Large intestine (tissue), 3 donors: Measurements from ENCODE around the gene CCM2L. TPM values are rescaled to one million over a fixed set of nuclear protein-coding genes. Genes with fewer than 3 reads are reported as not detected.

Experiments used
- DNase-seq, 2 donors: peaks; one replicate each; pipeline versions ENCODE4 v3.0.0 to v3.0.0-alpha.2; 2013
- H3K27ac ChIP-seq: one replicate; pipeline ENCODE4 v1.5.1; 2013; ENCODE audit warnings: low read length
- H3K27me3 ChIP-seq: 2 replicates; pipeline ENCODE4 v1.6.1; 2013; ENCODE audit warnings: low read length; ENCODE audit not compliant: control insufficient read depth, insufficient read depth
- H3K36me3 ChIP-seq: 2 replicates; pipeline ENCODE4 v1.6.1; 2013; ENCODE audit warnings: low read length; ENCODE audit not compliant: control insufficient read depth, insufficient read depth
- H3K4me1 ChIP-seq: one replicate; pipeline ENCODE4 v1.6.1; 2013; ENCODE audit warnings: low read length; ENCODE audit not compliant: control insufficient read depth, insufficient read depth
- H3K4me3 ChIP-seq: one replicate; pipeline ENCODE4 v1.5.1; 2013; ENCODE audit warnings: low read length
- H3K9me3 ChIP-seq: one replicate; pipeline ENCODE4 v1.6.1; 2013; ENCODE audit warnings: mild to moderate bottlenecking, low read depth, low read length, moderate library complexity; ENCODE audit not compliant: control insufficient read depth
- WGBS: methylation state at CpG from one replicate; pipeline ENCODE4 v1.1.5; 2013; ENCODE audit warnings: low lambda C conversion rate; ENCODE audit not compliant: insufficient coverage; 5-methylcytosine and 5-hydroxymethylcytosine counted together
- polyA plus RNA-seq: library from polyadenylated mRNA; unstranded; fragments of 120-200 nt; gene quantifications from one replicate; pipeline ENCODE4 v1.2.1, GENCODE V29; 2013

CCM2L gene
- polyA plus RNA-seq, 1 donor, result 2.9 TPM

DNA sequence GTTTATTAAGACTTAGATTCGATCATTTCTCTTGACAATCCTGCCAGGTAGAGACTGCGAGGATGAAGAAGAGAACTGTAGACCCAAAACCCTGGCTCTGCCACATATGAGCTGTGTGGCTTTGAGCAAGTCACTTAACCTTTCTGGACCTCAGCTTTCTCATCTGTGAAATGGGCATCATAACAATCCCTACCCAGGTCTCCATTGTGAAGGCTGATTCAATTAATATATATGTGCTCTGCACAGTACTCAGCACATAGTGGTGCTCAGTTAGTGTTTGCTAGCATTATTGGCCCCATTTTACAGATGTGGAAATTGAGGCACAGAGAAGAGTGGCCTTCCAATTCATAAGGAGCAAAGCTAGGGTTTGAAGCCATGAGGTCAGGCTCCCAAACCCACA lies 34.4 kb upstream of the CCM2L start:
- no peaks in the 10 kb centered on the region for H3K36me3 ChIP-seq
- H3K27me3 ChIP-seq, result peaks cover 13% of the 10 kb centered on the region
- DNase-seq, result no peak
- WGBS, result no CpG with 5 or more reads among the region's 2 CpGs
- no peaks in the 10 kb centered on the region for H3K9me3 ChIP-seq
- no peak overlapping the region for H3K27ac ChIP-seq
- no peaks in the 10 kb centered on the region for H3K4me1 ChIP-seq
- no peak overlapping the region for H3K4me3 ChIP-seq

DNA sequence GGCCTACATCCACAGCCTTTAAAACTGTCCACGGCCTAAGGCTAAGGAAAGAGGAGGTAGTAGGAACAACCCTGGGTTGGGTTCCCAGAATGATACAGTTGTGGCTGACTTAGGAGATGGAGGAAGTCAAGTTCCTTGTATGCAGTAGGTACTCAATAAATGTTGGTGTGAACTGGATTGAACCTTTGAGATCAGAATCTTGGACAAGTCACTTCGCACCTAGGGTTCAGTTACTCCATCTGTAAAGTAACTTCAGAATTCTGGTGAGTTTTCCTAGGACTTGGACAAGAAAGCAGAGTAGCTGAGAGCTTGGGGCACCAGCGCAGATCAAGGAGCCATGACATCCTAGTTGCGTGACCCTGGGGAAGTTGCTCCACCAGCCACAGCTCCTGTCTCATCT lies 33.2 kb upstream of the CCM2L start:
- no peaks in the 10 kb centered on the region for H3K36me3 ChIP-seq
- no CpG with 5 or more reads among the region's 4 CpGs for WGBS
- no peak for DNase-seq
- H3K4me3 ChIP-seq, result no peak overlapping the region
- H3K27me3 ChIP-seq, result peaks cover 11% of the 10 kb centered on the region
- H3K9me3 ChIP-seq, result no peaks in the 10 kb centered on the region
- no peak overlapping the region for H3K27ac ChIP-seq
- no peaks in the 10 kb centered on the region for H3K4me1 ChIP-seq

DNA sequence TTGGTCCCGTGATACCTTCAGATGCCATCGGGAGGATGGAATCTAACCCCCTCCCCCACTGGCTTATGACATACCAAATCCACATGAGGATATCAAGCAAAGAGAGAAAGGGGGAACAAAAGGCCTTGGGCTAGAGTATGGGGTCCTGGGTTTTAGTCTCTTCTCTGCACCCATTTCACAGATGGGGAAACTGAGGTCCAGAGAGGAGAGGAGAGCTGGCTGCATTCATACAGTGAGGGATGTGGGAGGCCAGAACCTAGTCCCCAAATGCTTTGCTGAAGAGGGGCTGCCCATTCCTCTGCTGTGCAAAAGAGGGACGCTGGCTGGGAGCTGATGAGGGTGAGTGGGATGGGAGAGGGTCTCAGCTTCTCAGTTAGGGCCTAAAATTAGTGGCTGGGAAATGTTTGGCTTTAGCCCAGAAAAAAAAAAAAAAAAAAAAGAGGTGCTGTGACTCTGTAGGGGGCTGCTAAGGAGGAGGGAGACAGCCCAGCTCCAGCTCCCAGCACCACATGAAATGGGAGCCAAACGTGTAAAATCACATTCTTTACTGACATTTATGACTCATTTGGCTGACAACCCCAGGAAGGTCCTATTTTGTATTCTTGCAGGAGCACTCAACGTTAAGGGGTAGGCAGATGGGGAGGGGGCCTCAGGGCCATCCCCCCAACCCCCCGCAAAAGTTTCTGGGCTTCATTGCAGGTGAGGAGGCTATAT lies 30.4 kb upstream of the CCM2L start:
- Histone ChIP-seq H3K4me1 (no peaks in the 10 kb centered on the region), H3K27me3 (peaks cover 6% of the 10 kb centered on the region), H3K9me3 (no peaks in the 10 kb centered on the region), H3K36me3 (no peaks in the 10 kb centered on the region), H3K27ac (no peak overlapping the region), H3K4me3 (no peak overlapping the region)
- no peak for DNase-seq
- 0% methylated on average over 1 of the region's 6 CpGs for WGBS

- DNase-seq, result no peak
- Histone ChIP-seq H3K9me3 (no peaks in the 10 kb centered on the region), H3K27me3 (no peaks in the 10 kb centered on the region), H3K4me3 (no peak overlapping the region), H3K36me3 (no peaks in the 10 kb centered on the region), H3K27ac (no peak overlapping the region), H3K4me1 (no peaks in the 10 kb centered on the region)
- 83% methylated on average over 2 of the region's 2 CpGs for WGBS
Measured at GRCh38 chr20:31981784-31982183, 28.5 kb upstream of the CCM2L start.

- H3K9me3 ChIP-seq, result no peaks in the 10 kb centered on the region
Measured at GRCh38 chr20:31984981-31985471, 25.2 kb upstream of the CCM2L start.

DNA sequence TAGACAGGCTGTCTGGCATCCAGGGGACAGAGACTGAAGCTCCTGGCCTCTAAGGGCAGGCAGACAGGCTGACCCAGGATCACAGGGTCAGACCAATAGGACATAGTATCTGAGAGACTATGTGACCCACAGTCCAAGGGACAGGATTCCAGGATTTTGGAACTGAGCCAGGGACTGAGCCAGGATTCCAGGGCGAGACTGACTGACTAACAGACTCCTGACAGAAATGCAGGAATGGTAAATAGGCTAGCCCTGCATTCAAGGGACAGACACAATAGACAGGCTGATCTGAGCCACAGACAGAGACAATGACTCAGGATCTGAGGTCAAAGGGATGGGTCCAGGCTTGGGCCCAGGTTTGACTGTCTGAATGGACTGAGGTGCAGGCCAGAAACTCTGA lies 22.5 kb upstream of the CCM2L start:
- Histone ChIP-seq H3K27ac (no peak overlapping the region), H3K4me3 (no peak overlapping the region), H3K4me1 (no peaks in the 10 kb centered on the region), H3K27me3 (peaks cover 4% of the 10 kb centered on the region), H3K9me3 (no peaks in the 10 kb centered on the region), H3K36me3 (no peaks in the 10 kb centered on the region)
- DNase-seq, result no peak
- no CpG with 5 or more reads among the region's 1 CpG for WGBS

More at GRCh38 chr20:31984981-31985471, 25.2 kb upstream of the CCM2L start:
- H3K27ac ChIP-seq, result no peak overlapping the region
- no peaks in the 10 kb centered on the region for H3K36me3 ChIP-seq
- H3K4me1 ChIP-seq, result no peaks in the 10 kb centered on the region
- no CpG with 5 or more reads among the region's 6 CpGs for WGBS
- H3K4me3 ChIP-seq, result no peak overlapping the region
- H3K27me3 ChIP-seq, result no peaks in the 10 kb centered on the region
- no peak for DNase-seq

- no peak for DNase-seq
- Histone ChIP-seq H3K27me3 (peaks cover 12% of the 10 kb centered on the region), H3K9me3 (no peaks in the 10 kb centered on the region), H3K4me1 (no peaks in the 10 kb centered on the region), H3K4me3 (no peak overlapping the region), H3K27ac (no peak overlapping the region), H3K36me3 (no peaks in the 10 kb centered on the region)
- no CpG with 5 or more reads among the region's 5 CpGs for WGBS
Measured at GRCh38 chr20:31988430-31989015, 21.7 kb upstream of the CCM2L start.

DNA sequence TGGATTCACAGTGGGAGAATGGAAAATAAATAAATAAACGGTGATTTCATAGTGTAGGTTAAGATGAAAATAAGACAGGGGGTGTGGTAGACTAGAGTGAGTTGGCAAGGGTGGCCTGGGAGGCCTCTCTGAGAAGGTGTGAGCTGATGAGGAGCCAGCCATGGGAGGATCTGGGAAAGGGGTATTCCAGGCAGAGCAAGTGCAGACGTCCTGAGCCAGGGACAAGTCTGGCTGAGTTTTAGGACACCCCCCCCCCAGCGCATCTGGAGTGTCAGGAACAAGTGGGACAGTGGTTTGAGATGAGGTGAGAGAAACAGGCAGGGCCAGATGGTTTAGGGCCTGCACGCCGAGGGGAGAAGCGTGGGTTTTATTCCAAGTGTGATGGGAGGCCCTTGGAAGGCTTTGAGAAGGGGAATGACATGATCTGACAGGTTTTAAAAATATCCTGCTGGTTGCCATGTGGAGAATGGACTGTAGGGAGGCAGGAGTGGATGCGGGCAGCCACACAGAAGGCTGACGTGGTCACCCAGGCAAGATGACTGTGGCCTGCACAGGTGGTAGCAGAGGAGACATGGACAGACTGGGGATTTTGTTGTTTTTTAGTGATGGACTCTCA lies 21.1 kb upstream of the CCM2L start:
- Histone ChIP-seq H3K27me3 (peaks cover 18% of the 10 kb centered on the region), H3K4me3 (no peak overlapping the region), H3K4me1 (no peaks in the 10 kb centered on the region), H3K36me3 (no peaks in the 10 kb centered on the region), H3K27ac (no peak overlapping the region), H3K9me3 (no peaks in the 10 kb centered on the region)
- DNase-seq, result no peak
- WGBS, result 90% methylated on average over 4 of the region's 8 CpGs

GRCh38 chr20:31990641-31991338 lies 19.4 kb upstream of the CCM2L start:
- 100% methylated on average over 1 of the region's 6 CpGs for WGBS
- no peak for DNase-seq
- Histone ChIP-seq H3K27ac (no peak overlapping the region), H3K9me3 (no peaks in the 10 kb centered on the region), H3K36me3 (no peaks in the 10 kb centered on the region), H3K4me1 (no peaks in the 10 kb centered on the region), H3K4me3 (no peak overlapping the region), H3K27me3 (peaks cover 34% of the 10 kb centered on the region)

DNA sequence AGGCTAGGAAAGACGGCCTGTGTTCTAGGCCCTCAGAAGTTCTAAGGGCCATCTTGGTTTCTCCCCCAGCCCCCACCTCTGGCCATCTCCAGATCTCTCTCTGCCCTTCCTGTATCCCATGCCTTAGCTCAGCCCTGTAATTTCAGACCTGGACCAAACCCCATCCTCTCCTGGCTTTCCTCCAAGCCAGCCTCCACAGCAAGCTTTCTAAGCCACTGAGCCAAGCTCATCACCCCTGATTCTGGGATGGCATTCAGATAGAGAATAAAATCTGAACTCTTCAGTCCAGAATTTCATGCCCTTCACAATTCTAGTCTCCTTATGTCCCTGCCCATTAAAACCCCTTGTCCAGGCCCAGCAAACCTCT lies 18.9 kb upstream of the CCM2L start:
- Histone ChIP-seq H3K27me3 (peaks cover 37% of the 10 kb centered on the region), H3K36me3 (no peaks in the 10 kb centered on the region), H3K4me3 (no peak overlapping the region), H3K27ac (no peak overlapping the region), H3K4me1 (no peaks in the 10 kb centered on the region), H3K9me3 (no peaks in the 10 kb centered on the region)
- WGBS, result no CpG with 5 or more reads among the region's 1 CpG
- DNase-seq, result no peak
